H9 (cell line): ENCODE results near the gene TIPRL. TPM values are rescaled to one million over a fixed set of nuclear protein-coding genes. Genes with fewer than 3 reads are reported as not detected.

ENCODE experiments used
- DNase-seq: peaks from one replicate; pipeline ENCODE4 v3.0.0-alpha.2; 2017
- H2AFZ ChIP-seq: one replicate; pipeline ENCODE4 v1.6.1; 2013; ENCODE audit warnings: mild to moderate bottlenecking, low read length, control low read depth, moderate library complexity
- H2AK5ac ChIP-seq: 2 replicates; pipeline ENCODE4 v1.6.1; 2013; ENCODE audit warnings: low read length, control low read depth, mixed read lengths; ENCODE audit not compliant: insufficient read length
- H2BK120ac ChIP-seq: one replicate; pipeline ENCODE4 v1.6.1; 2013; ENCODE audit warnings: low read depth, mild to moderate bottlenecking, low read length, control low read depth, inconsistent platforms; ENCODE audit not compliant: poor library complexity, severe bottlenecking
- H2BK12ac ChIP-seq: 2 replicates; pipeline ENCODE4 v1.6.1; 2013; ENCODE audit warnings: low read length, control low read depth, mixed read lengths, low read depth; ENCODE audit not compliant: insufficient read length
- H2BK15ac ChIP-seq: 2 replicates; pipeline ENCODE4 v1.6.1; 2013; ENCODE audit warnings: low read depth, low read length, control low read depth
- H2BK20ac ChIP-seq: one replicate; pipeline ENCODE4 v1.6.1; 2013; ENCODE audit warnings: low read depth, mild to moderate bottlenecking, low read length, control low read depth, inconsistent platforms; ENCODE audit not compliant: poor library complexity, severe bottlenecking
- H2BK5ac ChIP-seq: 2 replicates; pipeline ENCODE4 v1.6.1; 2013; ENCODE audit warnings: low read length, control low read depth, mixed read lengths; ENCODE audit not compliant: insufficient read length
- H3K14ac ChIP-seq: 2 replicates; pipeline ENCODE4 v1.6.1; 2013; ENCODE audit warnings: low read length, control low read depth; ENCODE audit not compliant: insufficient read depth
- H3K18ac ChIP-seq: 2 replicates; pipeline ENCODE4 v1.6.1; 2013; ENCODE audit warnings: low read depth, mild to moderate bottlenecking, mixed read lengths, low read length, control low read depth; ENCODE audit not compliant: insufficient read length
- H3K23ac ChIP-seq: 2 replicates; pipeline ENCODE4 v1.6.1; 2013; ENCODE audit warnings: low read length, control low read depth, mixed read lengths, low read depth; ENCODE audit not compliant: insufficient read length
- H3K23me2 ChIP-seq: 2 replicates; pipeline ENCODE4 v1.6.1; 2013; ENCODE audit warnings: low read depth, mild to moderate bottlenecking, mixed read lengths, low read length, control low read depth; ENCODE audit not compliant: insufficient read length, poor library complexity, severe bottlenecking
- H3K27ac ChIP-seq: 2 replicates; pipeline ENCODE4 v1.5.1; 2013; ENCODE audit warnings: low read length, control low read depth, mixed read lengths, low read depth; ENCODE audit not compliant: insufficient read length
- H3K27me3 ChIP-seq: 2 replicates; pipeline ENCODE4 v1.6.1; 2013; ENCODE audit warnings: low read length, control low read depth, inconsistent platforms; ENCODE audit not compliant: insufficient read depth
- H3K4ac ChIP-seq: 2 replicates; pipeline ENCODE4 v1.6.1; 2013; ENCODE audit warnings: low read depth, mild to moderate bottlenecking, control low read depth, inconsistent platforms, low read length, moderate library complexity
- H3K4me1 ChIP-seq: 2 replicates; pipeline ENCODE4 v1.6.1; 2013; ENCODE audit warnings: low read length, control low read depth, inconsistent platforms; ENCODE audit not compliant: insufficient read depth
- H3K4me2 ChIP-seq: 2 replicates; pipeline ENCODE4 v1.6.1; 2013; ENCODE audit warnings: low read length, control low read depth, mixed read lengths; ENCODE audit not compliant: insufficient read length, insufficient read depth
- H3K56ac ChIP-seq: 2 replicates; pipeline ENCODE4 v1.6.1; 2013; ENCODE audit warnings: low read depth, mild to moderate bottlenecking, mixed read lengths, low read length, control low read depth; ENCODE audit not compliant: insufficient read length
- H3K79me1 ChIP-seq: 2 replicates; pipeline ENCODE4 v1.6.1; 2013; ENCODE audit warnings: low read depth, mild to moderate bottlenecking, moderate library complexity, low read length, control low read depth, inconsistent platforms; ENCODE audit not compliant: insufficient read depth, poor library complexity, severe bottlenecking
- H3K79me2 ChIP-seq: 2 replicates; pipeline ENCODE4 v1.6.1; 2013; ENCODE audit warnings: low read length, control low read depth, inconsistent platforms; ENCODE audit not compliant: insufficient read depth
- H3K9ac ChIP-seq: 2 replicates; pipeline ENCODE4 v1.6.1; 2013; ENCODE audit warnings: low read length, control low read depth, mixed read lengths; ENCODE audit not compliant: insufficient read length; ENCODE audit errors: extremely low read depth
- H3K9me3 ChIP-seq: one replicate; pipeline ENCODE4 v1.6.1; 2013; ENCODE audit warnings: low read depth, low read length, inconsistent platforms; ENCODE audit not compliant: control insufficient read depth
- H3T11ph ChIP-seq: one replicate; pipeline ENCODE4 v1.6.1; 2013; ENCODE audit warnings: mild to moderate bottlenecking, low read length, control low read depth, inconsistent platforms
- H4K20me1 ChIP-seq: one replicate; pipeline ENCODE4 v1.6.1; 2013; ENCODE audit not compliant: control insufficient read depth, insufficient read length, insufficient read depth
- H4K5ac ChIP-seq: 2 replicates; pipeline ENCODE4 v1.6.1; 2013; ENCODE audit warnings: low read depth, mild to moderate bottlenecking, mixed read lengths, low read length, control low read depth; ENCODE audit not compliant: insufficient read length
- H4K8ac ChIP-seq: replicated peaks from 2 replicates; pipeline ENCODE4 v1.6.1; 2013; ENCODE audit warnings: low read length, control low read depth, mixed read lengths, low read depth; ENCODE audit not compliant: insufficient read length
- H4K91ac ChIP-seq: 2 replicates; pipeline ENCODE4 v1.6.1; 2013; ENCODE audit warnings: low read depth, mild to moderate bottlenecking, moderate library complexity, mixed read lengths, low read length, control low read depth; ENCODE audit not compliant: insufficient read length
- H3K27ac Mint-ChIP-seq, 3 experiments: 2 replicates in 2 of 3; 3 replicates in 1 of 3; pipeline ENCODE4 v1.8.0; 2020 to 2021; ENCODE audit warnings: mixed read lengths in 3 of 3, mild to moderate bottlenecking in 1 of 3, moderate library complexity in 1 of 3
- H3K27me3 Mint-ChIP-seq: 2 replicates; pipeline ENCODE4 v1.8.0; 2021; ENCODE audit warnings: low read depth, mild to moderate bottlenecking, moderate library complexity, mixed read lengths
- H3K36me3 Mint-ChIP-seq, 3 experiments: 2 replicates in 2 of 3; 3 replicates in 1 of 3; pipeline ENCODE4 v1.8.0; 2020 to 2021; ENCODE audit warnings: low read depth in 3 of 3, mixed read lengths in 3 of 3; ENCODE audit not compliant: insufficient read depth in 1 of 3
- H3K4me1 Mint-ChIP-seq, 2 experiments: 2 replicates each; pipeline ENCODE4 v1.8.0; 2020; ENCODE audit warnings: mixed read lengths in 2 of 2
- H3K4me3 Mint-ChIP-seq, 2 experiments: 2 replicates in 1 of 2; 3 replicates in 1 of 2; pipeline ENCODE4 v1.8.0; 2020 to 2021; ENCODE audit warnings: mild to moderate bottlenecking in 2 of 2, mixed read lengths in 2 of 2, moderate library complexity in 1 of 2
- H3K9me3 Mint-ChIP-seq, 2 experiments: 2 replicates in 1 of 2; 3 replicates in 1 of 2; pipeline ENCODE4 v1.8.0; 2020; ENCODE audit warnings: mild to moderate bottlenecking in 2 of 2, mixed read lengths in 2 of 2, moderate library complexity in 1 of 2
- WGBS: extraction: QIAGEN DNeasy Blood & Tissue Kit; methylation state at CpG from one replicate; pipeline ENCODE4 v1.1.7; 2013; ENCODE audit warnings: missing lambda C conversion rate, low lambda C conversion rate, mixed read lengths; ENCODE audit not compliant: insufficient read length; ENCODE audit errors: extremely low coverage; 5-methylcytosine and 5-hydroxymethylcytosine counted together
- total RNA-seq: library from RNA; stranded (reverse); gene quantifications from 2 replicates; pipeline ENCODE4 v1.2.1, GENCODE V29; 2021
- TF ChIP-seq, protein P1 (sequence below): fragments of 200-600 bp; sonication (generic); conservative IDR thresholded peaks from 3 replicates; pipeline ENCODE4 v1.8.0; 2021; ENCODE audit warnings: antibody characterized with exemption, mild to moderate bottlenecking

Gene TIPRL
- total RNA-seq, 1 experiment from 2014 or later, result 24.4 TPM

DNA sequence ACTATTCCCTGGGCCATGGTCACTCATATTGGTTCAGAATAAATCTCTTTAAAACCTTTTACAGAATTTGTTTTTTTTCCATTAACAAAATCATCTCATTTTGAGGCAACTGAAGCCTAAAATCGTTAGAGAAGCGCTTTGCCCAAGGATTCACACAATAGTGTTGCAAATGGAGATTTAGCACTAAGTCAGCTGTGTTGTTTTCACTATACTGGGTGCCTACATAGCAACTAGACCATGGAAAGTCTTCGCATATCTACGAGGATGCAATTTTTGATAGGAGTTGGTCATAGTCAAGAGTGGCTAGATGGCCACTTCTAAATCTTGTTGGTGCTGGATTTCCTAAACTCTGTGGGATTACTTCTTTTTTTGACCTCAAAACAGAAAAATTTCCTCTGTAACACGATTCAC lies 530 bp upstream of the TIPRL start:
- Histone ChIP-seq H4K91ac (no peak overlapping the region), H2BK12ac (no peak overlapping the region), H3T11ph (no peak overlapping the region), H3K4me2 (peak overlapping the region; percentile 80), H3K18ac (no peak overlapping the region), H2AK5ac (no peak overlapping the region), H3K4ac (no peak overlapping the region), H2BK15ac (no peak overlapping the region), H3K4me1 (0 out of 2 replicates have a peak, but pooled peaks cover 2% of the 10 kb centered on the region), H2AFZ (peak overlapping the region; percentile 0), H2BK5ac (no peak overlapping the region), H4K8ac (no peak overlapping the region), H4K5ac (peak overlapping the region; percentile 2), H3K27me3 (no peaks in the 10 kb centered on the region), H3K27ac (peak overlapping the region; percentile 14), H3K79me1 (no peaks in the 10 kb centered on the region), H2BK20ac (no peak overlapping the region), H3K23ac (no peak overlapping the region), H4K20me1 (no peaks in the 10 kb centered on the region), H3K23me2 (peaks cover 6% of the 10 kb centered on the region), H3K79me2 (no peaks in the 10 kb centered on the region), H3K9me3 (no peaks in the 10 kb centered on the region), H2BK120ac (no peak overlapping the region), H3K56ac (no peak overlapping the region), H3K14ac (no peak overlapping the region), H3K9ac (no peak overlapping the region)
- no peak overlapping the region for H3K27ac Mint-ChIP-seq
- TF ChIP-seq, protein P1, sequence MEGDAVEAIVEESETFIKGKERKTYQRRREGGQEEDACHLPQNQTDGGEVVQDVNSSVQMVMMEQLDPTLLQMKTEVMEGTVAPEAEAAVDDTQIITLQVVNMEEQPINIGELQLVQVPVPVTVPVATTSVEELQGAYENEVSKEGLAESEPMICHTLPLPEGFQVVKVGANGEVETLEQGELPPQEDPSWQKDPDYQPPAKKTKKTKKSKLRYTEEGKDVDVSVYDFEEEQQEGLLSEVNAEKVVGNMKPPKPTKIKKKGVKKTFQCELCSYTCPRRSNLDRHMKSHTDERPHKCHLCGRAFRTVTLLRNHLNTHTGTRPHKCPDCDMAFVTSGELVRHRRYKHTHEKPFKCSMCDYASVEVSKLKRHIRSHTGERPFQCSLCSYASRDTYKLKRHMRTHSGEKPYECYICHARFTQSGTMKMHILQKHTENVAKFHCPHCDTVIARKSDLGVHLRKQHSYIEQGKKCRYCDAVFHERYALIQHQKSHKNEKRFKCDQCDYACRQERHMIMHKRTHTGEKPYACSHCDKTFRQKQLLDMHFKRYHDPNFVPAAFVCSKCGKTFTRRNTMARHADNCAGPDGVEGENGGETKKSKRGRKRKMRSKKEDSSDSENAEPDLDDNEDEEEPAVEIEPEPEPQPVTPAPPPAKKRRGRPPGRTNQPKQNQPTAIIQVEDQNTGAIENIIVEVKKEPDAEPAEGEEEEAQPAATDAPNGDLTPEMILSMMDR, result no peak
- no peaks in the 10 kb centered on the region; a peak in 1 of 4 replicates for H3K4me1 Mint-ChIP-seq
- no peak for DNase-seq
- H3K4me3 Mint-ChIP-seq, result no peak overlapping the region
- no CpG with 5 or more reads among the region's 5 CpGs for WGBS
- no peaks in the 10 kb centered on the region for H3K36me3 Mint-ChIP-seq
- H3K9me3 Mint-ChIP-seq, result peaks cover 0 to 3% of the 10 kb centered on the region in 2 experiments; a peak in 1 of 5 replicates
- no peaks in the 10 kb centered on the region; the same call in 1 of the 2 replicates for H3K27me3 Mint-ChIP-seq
